ACHN (cell line): ENCODE data around the gene PUM1.

Source experiments
- DNase-seq: peaks from one replicate; pipeline ENCODE4 v3.0.0-alpha.2; 2015
- in situ Hi-C: cut with HindIII; loops from 2 replicates; pipeline ENCODE4 v1.10.0; 2017; ENCODE audit warnings: low sequenced_read_pairs, low pct_ligation_motif_present, low pct_unique_long_range_greater_than_20kb

The PUM1 gene

GRCh38 chr1:30893776-30894507 is 171.6 kb downstream of the PUM1 start:
- in situ Hi-C loops = no loop called here

GRCh38 chr1:30892671-30893073 is 172.8 kb downstream of the PUM1 start:
- no peak for DNase-seq
- in situ Hi-C loops = no loop called here

More at GRCh38 chr1:30893776-30894507, 171.6 kb downstream of the PUM1 start:
- no peak for DNase-seq

- in situ Hi-C loops = no loop called here
- no peak for DNase-seq
Observed at GRCh38 chr1:30891227-30891552, 174.3 kb downstream of the PUM1 start.

- no peak for DNase-seq
Observed at GRCh38 chr1:30890502-30891226, 174.9 kb downstream of the PUM1 start.

GRCh38 chr1:30889511-30889910 is 176.0 kb downstream of the PUM1 start:
- in situ Hi-C loops = no loop called here
- no peak for DNase-seq

More at GRCh38 chr1:30890502-30891226, 174.9 kb downstream of the PUM1 start:
- in situ Hi-C loops = no loop called here

- in situ Hi-C loops = no loop called here
- no peak for DNase-seq
Observed at GRCh38 chr1:30888975-30889374, 176.5 kb downstream of the PUM1 start.

GRCh38 chr1:30888391-30888790 is 177.1 kb downstream of the PUM1 start:
- DNase-seq = no peak
- in situ Hi-C loops = no loop called here

GRCh38 chr1:30887485-30888315 is 177.8 kb downstream of the PUM1 start:
- in situ Hi-C loops = no loop called here
- no peak for DNase-seq

- in situ Hi-C loops = no loop called here
- no peak for DNase-seq
Observed at GRCh38 chr1:30886710-30887428, 178.6 kb downstream of the PUM1 start.

- in situ Hi-C loops = no loop called here
- DNase-seq = no peak
Observed at GRCh38 chr1:30885570-30886522, 179.7 kb downstream of the PUM1 start.

GRCh38 chr1:30884723-30885122 is 180.8 kb downstream of the PUM1 start:
- DNase-seq = no peak
- in situ Hi-C loops = no loop called here

GRCh38 chr1:30883389-30884172 is 181.9 kb downstream of the PUM1 start:
- in situ Hi-C loops = no loop called here
- no peak for DNase-seq

- in situ Hi-C loops = no loop called here
- no peak for DNase-seq
Observed at GRCh38 chr1:30882678-30883388, 182.7 kb downstream of the PUM1 start.
